Glutamatergic neuron (in vitro differentiated cells): ENCODE results near the gene TTC39A. TPM values are rescaled to one million over a fixed set of nuclear protein-coding genes. Genes with fewer than 3 reads are reported as not detected.

Experiments used
- total RNA-seq: library from RNA; stranded (reverse); fragmentation: NEBNext Ultra II Directional; extraction: Animal tissue kit (Norgen Biotek cat#: 25700); gene quantifications from one replicate; pipeline ENCODE4 v1.2.1, GENCODE V29; 2021; ENCODE audit not compliant: unreplicated experiment

Gene TTC39A
- total RNA-seq, 1 donor from 2014 or later = 28.0 TPM

Other genes with a start within 250 kb of the TTC39A start
- not detected for gene C1orf185, start 228.3 kb downstream of the TTC39A start, total RNA-seq
- gene RNF11, start 94.3 kb downstream of the TTC39A start, total RNA-seq = 81.6 TPM
- gene EPS15, start 188.7 kb upstream of the TTC39A start, total RNA-seq = 139 TPM